HG03442 (cell line): ENCODE results near the gene RFT1.

ENCODE experiments used
- ATAC-seq: cut with Tn5 transposase; IDR thresholded peaks from one replicate; pipeline ENCODE4 v1.9.1; 2021; ENCODE audit warnings: mild to moderate bottlenecking, moderate library complexity; ENCODE audit not compliant: unreplicated experiment

RFT1 gene

GRCh38 chr3:53038679-53039375, 91.4 kb downstream of the RFT1 start:
- ATAC-seq = no peak
